Measurements from ENCODE around the gene CYP2W1.
"Not testable (repeated sequence)": the region's sequence is repeated elsewhere in the genome, so short reads cannot be mapped to it uniquely, and the experiment has no call there.

CYP2W1 gene

DNA sequence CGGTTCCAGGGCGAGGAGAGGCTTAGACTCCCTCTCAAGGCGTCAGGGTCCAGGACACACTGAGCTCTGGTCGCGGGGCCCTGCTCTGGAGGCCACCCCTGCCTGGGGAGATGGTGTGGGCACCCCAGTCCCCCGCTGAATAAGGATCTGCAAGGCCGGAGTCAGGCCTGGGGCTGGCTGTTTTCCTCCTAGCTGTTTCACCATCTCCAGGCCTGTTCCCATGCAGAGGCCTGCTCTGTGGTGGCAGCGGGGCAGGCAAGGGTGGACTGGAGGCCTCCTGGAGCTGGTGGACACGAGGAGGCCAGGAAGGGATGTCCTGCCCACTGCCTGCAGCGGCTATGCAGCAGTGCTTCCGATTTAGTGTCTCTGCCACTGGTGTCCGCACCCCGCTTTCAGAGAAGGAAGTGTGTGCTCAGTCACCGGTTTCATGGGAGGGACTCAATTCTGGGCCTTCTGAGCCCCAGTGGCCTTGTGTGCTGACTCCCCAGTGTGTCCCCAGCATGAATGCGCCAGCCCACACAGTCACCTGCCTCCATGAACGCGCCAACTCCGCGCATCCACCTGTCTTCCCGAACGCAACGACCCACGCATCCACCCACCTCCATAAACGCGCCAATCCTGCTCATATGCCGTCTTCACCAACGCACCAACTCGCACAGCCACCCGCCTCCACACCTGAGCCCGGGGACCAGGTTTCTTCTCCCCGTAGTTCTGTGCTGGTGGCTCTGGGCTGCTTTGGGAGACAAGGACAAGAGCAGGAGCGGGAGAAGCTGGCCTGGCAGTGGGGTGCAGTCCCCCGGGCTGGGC, 46.9 kb downstream of the CYP2W1 start:
- no peak for DNase-seq

DNA sequence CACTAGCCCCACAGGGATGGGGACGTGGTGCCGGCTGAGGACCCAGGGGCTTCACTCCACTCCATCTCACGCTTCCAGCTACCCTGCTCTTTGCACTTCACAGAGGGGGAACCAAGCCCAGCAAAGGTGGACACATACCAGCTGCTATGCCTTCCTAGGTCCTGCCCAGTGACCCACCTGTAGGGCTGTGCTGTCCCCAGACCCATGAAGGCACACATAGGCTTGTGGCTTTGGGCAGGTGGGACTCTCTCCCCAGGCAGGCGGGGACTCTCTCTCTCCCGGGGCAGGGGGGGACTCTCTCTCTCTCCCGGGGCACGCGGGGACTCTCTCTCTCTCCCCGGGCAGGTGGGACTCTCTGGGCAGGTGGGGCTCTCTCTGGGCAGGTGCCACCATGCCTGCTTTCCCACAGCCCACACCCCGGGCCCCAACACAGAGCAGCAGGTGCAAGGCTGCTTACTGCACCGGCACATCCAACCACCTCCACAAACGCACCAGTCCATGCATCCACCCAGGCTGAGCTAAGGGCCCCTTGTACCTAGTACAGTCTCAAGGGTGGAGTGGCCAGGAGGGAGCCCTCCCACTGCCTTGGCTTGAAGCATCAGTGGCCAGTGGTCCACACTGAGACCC, 47.6 kb downstream of the CYP2W1 start:
- no peak for DNase-seq

DNA sequence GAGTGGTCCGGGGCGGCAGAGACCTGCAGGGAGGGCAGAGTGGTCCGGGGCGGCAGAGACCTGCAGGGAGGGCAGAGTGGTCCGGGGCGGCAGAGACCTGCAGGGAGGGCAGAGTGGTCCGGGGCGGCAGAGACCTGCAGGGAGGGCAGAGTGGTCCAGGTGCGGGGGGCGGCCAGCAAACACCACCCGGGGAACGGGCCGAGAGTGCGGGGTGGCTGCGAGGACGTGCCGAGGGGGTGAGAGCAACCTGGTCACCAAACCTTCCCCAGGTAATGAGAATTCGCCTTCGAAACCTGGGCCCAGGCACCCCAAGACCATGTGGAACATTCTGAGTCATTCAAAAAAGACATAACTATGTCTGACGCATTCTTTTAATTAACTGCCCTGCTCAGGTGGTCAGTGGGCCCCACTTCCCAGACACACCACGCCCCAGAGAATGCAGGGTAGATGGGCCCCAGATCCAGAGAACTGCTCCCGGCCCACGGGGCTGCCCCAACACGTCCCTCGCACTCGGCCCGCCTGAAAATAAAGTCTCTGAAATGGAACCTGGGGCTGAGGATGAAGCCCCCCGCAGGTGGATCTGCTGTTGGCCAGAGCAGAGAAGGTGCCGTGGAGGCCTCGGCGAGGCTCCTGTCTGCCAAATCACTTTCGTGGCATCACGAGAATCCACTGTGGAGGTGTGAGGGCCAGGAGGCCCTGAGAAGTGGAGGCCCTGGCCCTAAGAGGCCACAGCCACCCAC, 48.9 kb downstream of the CYP2W1 start:
- DNase-seq = no peak

DNA sequence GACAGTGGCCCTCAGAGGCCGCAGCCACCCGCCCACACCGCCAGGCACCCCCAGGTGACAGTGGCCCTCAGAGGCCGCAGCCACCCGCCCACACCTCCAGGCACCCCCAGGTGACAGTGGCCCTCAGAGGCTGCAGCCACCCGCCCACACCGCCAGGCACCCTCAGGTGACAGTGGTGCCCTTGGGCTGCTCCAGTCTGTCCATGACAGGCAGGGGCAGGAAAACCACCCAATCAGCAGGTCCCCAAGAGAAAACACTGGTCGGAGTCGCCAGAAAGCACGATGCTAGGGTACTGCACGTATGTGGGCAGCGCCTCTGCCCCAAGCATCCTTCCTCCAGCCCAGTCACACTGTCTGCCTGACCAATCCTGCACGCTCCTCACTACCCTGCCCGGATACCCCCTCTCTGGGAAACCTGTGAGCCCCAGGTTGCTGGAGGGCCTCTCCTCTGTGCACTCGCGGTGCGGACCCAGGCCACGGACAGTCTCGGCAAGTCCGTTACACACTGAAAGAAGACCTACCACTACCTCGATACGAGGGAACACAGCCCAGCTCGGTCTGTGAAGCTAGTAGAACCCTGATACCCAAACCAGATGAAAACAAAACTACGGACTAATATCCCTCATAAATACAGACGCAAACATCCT, 49.7 kb downstream of the CYP2W1 start:
- DNase-seq = no peak

DNA sequence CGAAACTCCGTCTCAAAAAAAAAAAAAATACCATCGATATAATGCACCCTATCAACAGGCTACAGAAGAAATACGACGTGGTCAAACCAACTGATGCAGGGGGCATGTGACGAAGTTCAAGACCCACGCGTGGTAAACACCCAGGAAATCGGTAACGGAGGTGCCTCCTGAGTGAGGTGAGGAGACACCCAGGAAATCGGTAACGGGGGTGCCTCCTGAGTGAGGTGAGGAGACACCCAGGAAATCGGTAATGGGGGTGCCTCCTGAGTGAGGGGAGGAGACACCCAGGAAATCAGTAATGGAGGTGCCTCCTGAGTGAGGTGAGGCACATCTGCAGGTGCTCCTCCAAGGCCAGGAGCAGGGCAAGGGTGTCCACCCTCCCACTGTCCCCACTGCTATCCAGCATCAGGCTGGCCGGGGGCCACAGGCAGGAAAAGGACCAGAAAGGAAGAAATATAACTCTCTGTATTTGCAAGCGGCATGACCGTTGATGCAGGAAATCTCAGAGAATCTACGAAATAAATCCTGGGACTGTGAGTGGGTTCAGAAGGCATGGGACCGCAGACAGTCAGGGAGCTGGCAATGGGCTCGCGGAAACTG, 50.7 kb downstream of the CYP2W1 start:
- DNase-seq = no peak

DNA sequence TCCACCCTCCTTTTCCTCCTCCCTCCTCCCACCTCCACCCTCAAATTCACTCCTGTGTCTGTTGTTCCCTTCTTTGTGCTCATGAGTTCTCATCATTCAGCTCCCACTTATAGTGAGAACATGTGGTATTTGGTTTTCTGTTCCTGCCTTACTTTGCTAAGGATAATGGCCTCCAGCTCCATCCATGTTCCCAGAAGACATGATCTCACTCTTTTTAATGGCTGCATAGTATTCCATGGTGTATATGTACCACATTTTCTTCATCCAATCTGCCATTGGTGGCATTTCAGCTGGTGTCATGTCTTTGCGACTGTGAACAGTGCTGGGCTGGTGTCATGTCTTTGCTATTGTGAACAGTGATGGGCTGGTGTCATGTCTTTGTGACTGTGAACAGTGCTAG, 51.8 kb downstream of the CYP2W1 start:
- DNase-seq = not testable (repeated sequence)

DNA sequence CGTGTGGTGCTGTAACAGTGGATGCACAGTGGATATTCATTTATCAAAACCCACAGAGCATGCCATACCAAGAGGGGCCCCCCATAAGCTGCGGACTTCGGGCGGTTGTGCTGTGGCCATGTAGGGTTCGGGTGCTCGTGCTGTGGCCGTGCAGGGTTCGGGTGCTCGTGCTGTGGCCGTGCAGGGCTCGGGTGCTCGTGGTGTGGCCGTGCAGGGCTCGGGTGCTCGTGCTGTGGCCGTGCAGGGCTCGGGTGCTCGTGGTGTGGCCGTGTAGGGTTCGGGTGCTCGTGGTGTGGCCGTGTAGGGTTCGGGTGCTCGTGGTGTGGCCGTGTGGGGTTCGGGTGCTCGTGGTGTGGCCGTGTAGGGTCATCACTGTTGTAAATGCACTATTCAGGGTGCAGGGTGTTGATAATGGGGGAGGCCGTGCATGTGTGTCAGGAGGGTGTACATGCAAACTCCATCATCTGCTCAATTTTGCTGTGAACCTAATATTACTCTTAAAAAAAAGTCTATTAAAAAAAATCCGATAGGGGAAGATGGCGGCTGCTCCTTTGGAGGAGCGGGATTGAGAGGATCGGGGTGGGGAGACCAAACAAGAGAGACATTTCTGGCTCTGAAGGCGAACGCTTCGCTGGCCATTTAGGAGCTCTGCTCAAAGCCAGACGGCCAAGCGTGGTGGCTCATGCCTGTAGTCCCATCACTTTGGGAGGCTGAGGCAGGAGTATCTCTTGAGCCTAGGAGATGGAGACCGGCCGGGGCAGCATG, 53.4 kb downstream of the CYP2W1 start:
- DNase-seq = not testable (repeated sequence)
